ENCODE results near the gene MAN2A1.

Gene MAN2A1

GRCh38 chr5:109706095-109706494 lies 16.4 kb downstream of the MAN2A1 start:
- no peak for DNase-seq (ENCODE audit: low read depth)

- DNase-seq (ENCODE audit: low read depth) = no peak
Observed at GRCh38 chr5:109707531-109707930, 17.8 kb downstream of the MAN2A1 start.

- DNase-seq (ENCODE audit: low read depth) = no peak
Observed at GRCh38 chr5:109708813-109709212, 19.1 kb downstream of the MAN2A1 start.

- no peak for DNase-seq (ENCODE audit: low read depth)
Observed at GRCh38 chr5:109709225-109709624, 19.5 kb downstream of the MAN2A1 start.

GRCh38 chr5:109711673-109712072 lies 21.9 kb downstream of the MAN2A1 start:
- no peak for DNase-seq (ENCODE audit: low read depth)

- DNase-seq (ENCODE audit: low read depth) = no peak
Observed at GRCh38 chr5:109713453-109713852, 23.7 kb downstream of the MAN2A1 start.

- DNase-seq (ENCODE audit: low read depth) = no peak
Observed at GRCh38 chr5:109714592-109714991, 24.9 kb downstream of the MAN2A1 start.

- DNase-seq (ENCODE audit: low read depth) = no peak
Observed at GRCh38 chr5:109718216-109718615, 28.5 kb downstream of the MAN2A1 start.

- DNase-seq (ENCODE audit: low read depth) = no peak
Observed at GRCh38 chr5:109718632-109719031, 28.9 kb downstream of the MAN2A1 start.

- DNase-seq (ENCODE audit: low read depth) = no peak
Observed at GRCh38 chr5:109719978-109720377, 30.3 kb downstream of the MAN2A1 start.

GRCh38 chr5:109721741-109722140 lies 32.0 kb downstream of the MAN2A1 start:
- DNase-seq (ENCODE audit: low read depth) = no peak

- DNase-seq (ENCODE audit: low read depth) = no peak
Observed at GRCh38 chr5:109723606-109724005, 33.9 kb downstream of the MAN2A1 start.

GRCh38 chr5:109725135-109725534 lies 35.4 kb downstream of the MAN2A1 start:
- DNase-seq (ENCODE audit: low read depth) = no peak

GRCh38 chr5:109739741-109740728 lies 50.3 kb downstream of the MAN2A1 start:
- DNase-seq (ENCODE audit: low read depth) = no peak

- DNase-seq (ENCODE audit: low read depth) = no peak
Observed at GRCh38 chr5:109740966-109741365, 51.2 kb downstream of the MAN2A1 start.

- DNase-seq (ENCODE audit: low read depth) = no peak
Observed at GRCh38 chr5:109741390-109741789, 51.7 kb downstream of the MAN2A1 start.

GRCh38 chr5:109743041-109743531 lies 53.4 kb downstream of the MAN2A1 start:
- DNase-seq (ENCODE audit: low read depth) = no peak

- DNase-seq (ENCODE audit: low read depth) = no peak
Observed at GRCh38 chr5:109743770-109744212, 54.1 kb downstream of the MAN2A1 start.

- DNase-seq (ENCODE audit: low read depth) = no peak
Observed at GRCh38 chr5:109744261-109744660, 54.5 kb downstream of the MAN2A1 start.

- no peak for DNase-seq (ENCODE audit: low read depth)
Observed at GRCh38 chr5:109748546-109748945, 58.8 kb downstream of the MAN2A1 start.

GRCh38 chr5:109750463-109750862 lies 60.7 kb downstream of the MAN2A1 start:
- no peak for DNase-seq (ENCODE audit: low read depth)

- no peak for DNase-seq (ENCODE audit: low read depth)
Observed at GRCh38 chr5:109753279-109753678, 63.6 kb downstream of the MAN2A1 start.

- DNase-seq (ENCODE audit: low read depth) = no peak
Observed at GRCh38 chr5:109754319-109754718, 64.6 kb downstream of the MAN2A1 start.

GRCh38 chr5:109755761-109756160 lies 66.0 kb downstream of the MAN2A1 start:
- no peak for DNase-seq (ENCODE audit: low read depth)

Measured in activated T-helper 1 cell treated with Interleukin-2 at 50 U/mL for 16 hours (primary cell).